ENCODE data around the gene FPGS. TPM values are rescaled to one million over a fixed set of nuclear protein-coding genes. Genes with fewer than 3 reads are reported as not detected.

Gene FPGS
- total RNA-seq, 2 experiments from 2014 or later: 79.8 to 80.4 TPM

- no peak for ATAC-seq
Observed at GRCh38 chr9:127860779-127861178, 58.1 kb downstream of the FPGS start.

GRCh38 chr9:127862075-127863011 lies 59.7 kb downstream of the FPGS start:
- Mint-ChIP-seq H3K36me3 (ENCODE audit: low read depth) (no peaks in the 10 kb centered on the region), H3K27me3 (no peaks in the 10 kb centered on the region), H3K9me3 (no peaks in the 10 kb centered on the region), H3K27ac (peak overlapping the region; percentile 86), H3K4me3 (no peak overlapping the region), H3K4me1 (ENCODE audit: low read depth) (peaks cover 36% of the 10 kb centered on the region)
- DNase-seq (peak; percentile 64), ATAC-seq (peak; percentile 53)
- POLR2A ChIA-PET: interaction anchor here (0.7 to 1.5 kb wide), 5 partner anchors 9 to 268 kb away, joined by 3 to 5 read pairs (median 4); partner anchors contain the start of gene FPGS
- no peak for TF ChIP-seq CTCF (IDR thresholded peaks at IDR 0.05)
- intact Hi-C loops (cut with micrococcal nuclease): no loop called here
- CTCF ChIA-PET: interaction anchor here (1.3 to 9.2 kb wide), 6 partner anchors 6 to 255 kb away, joined by 4 to 107 read pairs (median 10); partner anchors contain the start of genes ENG and TOR2A

More at GRCh38 chr9:127860779-127861178, 58.1 kb downstream of the FPGS start:
- H3K36me3 Mint-ChIP-seq (ENCODE audit: low read depth): no peaks in the 10 kb centered on the region
- POLR2A ChIA-PET: interaction anchor here (0.5 to 0.7 kb wide), 2 partner anchors 10 to 68 kb away, joined by 3 read pairs; no protein-coding TSS in a partner anchor
- no peak for TF ChIP-seq CTCF (IDR thresholded peaks at IDR 0.05)
- peaks cover 38% of the 10 kb centered on the region for H3K4me1 Mint-ChIP-seq (ENCODE audit: low read depth)
- no peak for DNase-seq
- peak overlapping the region; percentile 52 for H3K27ac Mint-ChIP-seq
- H3K27me3 Mint-ChIP-seq: no peaks in the 10 kb centered on the region
- CTCF ChIA-PET: interaction anchor here (1.4 to 9.2 kb wide), 4 partner anchors 6 to 126 kb away, joined by 6 to 107 read pairs (median 6); partner anchors contain the start of gene TOR2A
- H3K4me3 Mint-ChIP-seq: no peak overlapping the region
- intact Hi-C loops (cut with micrococcal nuclease): no loop called here
- H3K9me3 Mint-ChIP-seq: no peaks in the 10 kb centered on the region

GRCh38 chr9:127863191-127863621 lies 60.5 kb downstream of the FPGS start:
- intact Hi-C loops (cut with micrococcal nuclease): no loop called here
- ATAC-seq (no peak), DNase-seq (no peak)
- Mint-ChIP-seq H3K27ac (peak overlapping the region; percentile 86), H3K36me3 (ENCODE audit: low read depth) (no peaks in the 10 kb centered on the region), H3K27me3 (no peaks in the 10 kb centered on the region), H3K4me3 (no peak overlapping the region), H3K9me3 (no peaks in the 10 kb centered on the region), H3K4me1 (ENCODE audit: low read depth) (peaks cover 36% of the 10 kb centered on the region)
- CTCF ChIA-PET: interaction anchor here (0.6 to 9.2 kb wide), 7 partner anchors 7 to 278 kb away, joined by 3 to 107 read pairs (median 6); partner anchors contain the start of genes ENG and TOR2A
- POLR2A ChIA-PET: interaction anchor here (0.6 to 1.5 kb wide), 6 partner anchors 10 to 289 kb away, joined by 3 to 5 read pairs (median 4); partner anchors contain the start of gene FPGS
- no peak for TF ChIP-seq CTCF (IDR thresholded peaks at IDR 0.05)

Small RNAs within 50 kb of the gene (microRNA-seq; reads per million reads assigned to microRNA genes)
- gene MIR2861 (ENCODE audit: borderline microRNAs expressed, borderline replicate concordance) (not detected), gene MIR3960 (ENCODE audit: borderline microRNAs expressed, borderline replicate concordance) (not detected)

Other genes with a start within 250 kb of the FPGS start
- gene STXBP1, start 190.6 kb upstream of the FPGS start, total RNA-seq: 10 to 100 TPM; 19.2 to 23.5 TPM
- under 1 TPM in 1 of 2 experiments, not detected in 1; 0.11 TPM for gene CFAP157, start 95.9 kb upstream of the FPGS start, total RNA-seq
- gene PTRH1, start 87.2 kb upstream of the FPGS start, total RNA-seq: 10 to 100 TPM; 15.9 to 16.0 TPM
- gene TTC16, start 86.8 kb upstream of the FPGS start, total RNA-seq: 1 to 10 TPM; 2.1 to 2.3 TPM
- gene TOR2A, start 67.6 kb upstream of the FPGS start, total RNA-seq: 10 to 100 TPM; 14.4 to 16.1 TPM
- gene SH2D3C, start 24.2 kb upstream of the FPGS start, total RNA-seq: 10 to 100 TPM; 29.9 to 30.3 TPM
- gene CDK9, start 16.8 kb upstream of the FPGS start, total RNA-seq: 10 to 100 TPM; 86.2 to 91.6 TPM
- 10 to 100 TPM; 14.2 to 15.0 TPM for gene ENG, start 51.8 kb downstream of the FPGS start, total RNA-seq
- gene AK1, start 74.8 kb downstream of the FPGS start, total RNA-seq: 10 to 100 TPM; 12.1 to 14.8 TPM
- 10 to 100 TPM; 36.9 to 38.8 TPM for gene ST6GALNAC6, start 96.7 kb downstream of the FPGS start, total RNA-seq
- gene ST6GALNAC4, start 114.2 kb downstream of the FPGS start, total RNA-seq: 10 to 100 TPM; 34.3 to 34.9 TPM
- 1 to 10 TPM; 1.7 to 2.5 TPM for gene PIP5KL1, start 127.9 kb downstream of the FPGS start, total RNA-seq
- gene DPM2, start 135.0 kb downstream of the FPGS start, total RNA-seq: 10 to 100 TPM; 41.3 to 43.9 TPM
- 10 to 100 TPM; 79.7 to 81.5 TPM for gene EEIG1, start 178.1 kb downstream of the FPGS start, total RNA-seq

All from activated CD8-positive, alpha-beta T cell treated with anti-CD3 and anti-CD28 coated beads for 36 hours (primary cell).